ENCODE data around the gene STAT3.
"Not testable (repeated sequence)": the region's sequence is repeated elsewhere in the genome, so short reads cannot be mapped to it uniquely, and the experiment has no call there.

Gene STAT3

GRCh38 chr17:42378959-42379594 is 9.2 kb downstream of the STAT3 start:
- DNase-seq = no peak

- DNase-seq = no peak
These were observed 9.8 kb downstream of the STAT3 start for GRCh38 chr17:42378359-42378958.

DNA sequence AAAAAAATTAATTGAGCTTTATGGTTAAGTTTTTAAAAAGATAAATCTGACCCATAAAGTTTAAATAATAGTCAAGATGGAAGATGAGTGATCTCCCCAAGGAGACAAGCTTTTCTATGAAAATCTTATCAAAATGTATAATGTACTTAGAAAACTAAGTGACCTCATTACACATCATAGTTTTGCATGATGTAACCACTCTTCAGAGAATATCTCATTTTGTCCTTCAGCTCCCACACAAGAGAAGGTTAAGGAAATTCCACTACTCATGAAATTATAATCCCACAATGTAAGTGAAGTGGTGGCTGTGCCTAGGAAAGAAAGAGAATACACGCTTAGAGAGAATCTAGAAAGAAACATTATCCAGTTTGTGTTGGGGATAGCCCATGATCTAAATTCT is 14.3 kb downstream of the STAT3 start:
- no peak for DNase-seq

DNA sequence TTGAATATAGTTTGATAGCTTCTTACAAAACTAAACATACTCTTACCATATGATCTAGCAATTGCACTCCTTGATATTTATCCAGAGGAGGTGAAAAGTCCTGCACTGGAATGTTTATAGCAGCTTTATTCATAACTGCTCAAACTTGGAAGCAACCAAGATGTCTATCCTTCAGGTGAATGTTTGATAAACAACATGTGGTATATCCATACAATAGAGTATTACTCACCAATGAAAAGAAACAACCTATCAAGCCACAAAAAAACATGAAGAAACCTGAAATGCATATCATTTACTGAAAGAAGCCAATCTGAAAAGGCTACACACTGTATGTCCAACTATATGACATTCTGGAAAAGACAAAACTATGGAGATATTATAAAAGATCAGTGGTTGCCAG is 16.1 kb downstream of the STAT3 start:
- DNase-seq = no peak

DNA sequence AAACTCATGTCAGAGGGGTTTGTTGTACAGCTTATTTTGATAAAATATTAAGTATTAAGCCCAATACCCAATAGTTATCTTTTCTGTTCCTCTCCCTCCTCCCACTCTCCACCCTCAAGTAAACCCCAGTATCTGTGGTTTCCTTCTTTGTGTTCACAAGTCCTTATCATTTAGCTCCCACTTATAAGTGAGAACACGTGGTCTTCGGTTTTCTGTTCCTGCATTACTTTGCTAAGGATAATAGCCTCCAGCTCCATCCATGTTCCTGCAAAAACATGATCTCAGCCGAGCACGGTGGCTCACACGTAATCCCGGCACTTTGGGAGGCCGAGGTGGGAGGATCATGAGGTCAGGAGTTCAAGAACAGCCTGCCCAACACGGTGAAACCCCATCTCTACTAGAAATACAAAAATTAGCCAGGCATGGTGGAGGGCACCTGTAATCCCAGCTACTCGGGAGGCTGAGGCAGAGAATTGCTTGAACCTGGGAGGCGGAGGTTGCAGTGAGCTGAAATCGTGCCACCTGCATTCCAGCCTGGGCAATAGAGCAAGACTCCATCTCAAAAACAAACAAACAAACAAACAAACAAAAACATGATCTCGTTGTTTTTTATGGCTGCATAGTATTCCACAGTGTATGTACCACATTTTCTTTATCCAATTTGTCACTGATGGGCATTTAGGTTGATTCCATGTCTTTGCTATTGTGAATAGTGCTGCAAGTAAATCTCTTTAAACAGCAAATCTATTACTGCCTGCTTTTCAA is 19.3 kb downstream of the STAT3 start:
- DNase-seq = not testable (repeated sequence)

DNA sequence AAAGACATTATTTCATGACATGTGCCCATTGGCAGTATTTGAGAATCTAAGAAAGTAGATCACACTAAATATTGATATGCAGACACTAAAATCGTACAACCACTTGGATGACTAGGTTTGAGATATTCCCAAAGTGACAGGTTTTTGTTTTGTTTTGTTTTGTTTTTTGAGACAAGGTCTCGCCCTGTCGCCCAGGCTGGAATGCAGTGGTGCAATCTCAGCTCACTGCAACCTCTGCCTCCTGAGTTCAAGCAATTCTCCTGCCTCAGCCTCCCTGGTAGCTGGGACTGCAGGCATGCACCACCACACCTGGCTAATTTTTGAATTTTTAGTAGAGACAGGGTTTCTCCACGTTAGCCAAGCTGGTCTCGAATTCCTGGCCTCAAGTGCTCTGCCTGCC is 19.9 kb downstream of the STAT3 start:
- not testable (repeated sequence) for DNase-seq

- DNase-seq = not testable (repeated sequence)
These were observed 21.8 kb downstream of the STAT3 start for GRCh38 chr17:42366176-42367023.

DNA sequence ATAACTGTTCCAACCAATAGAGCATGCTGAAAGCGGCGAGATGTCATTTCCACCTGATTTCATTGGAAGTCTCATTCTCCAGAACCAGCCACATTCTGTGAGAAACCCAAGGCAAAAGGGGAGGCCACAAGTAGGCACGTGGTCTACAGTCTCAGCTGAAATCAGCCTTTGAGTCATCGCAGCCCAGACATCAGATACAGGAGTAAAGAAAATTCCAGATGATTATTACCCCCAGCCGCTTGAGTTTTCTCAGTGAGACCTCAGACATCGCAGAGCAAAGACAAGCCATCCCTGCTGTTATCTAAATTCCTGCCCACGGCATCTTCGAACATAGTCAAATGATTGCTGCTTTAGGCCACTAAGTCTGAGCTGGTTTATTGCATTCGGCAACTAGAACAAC is 23.1 kb downstream of the STAT3 start:
- no peak for DNase-seq

DNA sequence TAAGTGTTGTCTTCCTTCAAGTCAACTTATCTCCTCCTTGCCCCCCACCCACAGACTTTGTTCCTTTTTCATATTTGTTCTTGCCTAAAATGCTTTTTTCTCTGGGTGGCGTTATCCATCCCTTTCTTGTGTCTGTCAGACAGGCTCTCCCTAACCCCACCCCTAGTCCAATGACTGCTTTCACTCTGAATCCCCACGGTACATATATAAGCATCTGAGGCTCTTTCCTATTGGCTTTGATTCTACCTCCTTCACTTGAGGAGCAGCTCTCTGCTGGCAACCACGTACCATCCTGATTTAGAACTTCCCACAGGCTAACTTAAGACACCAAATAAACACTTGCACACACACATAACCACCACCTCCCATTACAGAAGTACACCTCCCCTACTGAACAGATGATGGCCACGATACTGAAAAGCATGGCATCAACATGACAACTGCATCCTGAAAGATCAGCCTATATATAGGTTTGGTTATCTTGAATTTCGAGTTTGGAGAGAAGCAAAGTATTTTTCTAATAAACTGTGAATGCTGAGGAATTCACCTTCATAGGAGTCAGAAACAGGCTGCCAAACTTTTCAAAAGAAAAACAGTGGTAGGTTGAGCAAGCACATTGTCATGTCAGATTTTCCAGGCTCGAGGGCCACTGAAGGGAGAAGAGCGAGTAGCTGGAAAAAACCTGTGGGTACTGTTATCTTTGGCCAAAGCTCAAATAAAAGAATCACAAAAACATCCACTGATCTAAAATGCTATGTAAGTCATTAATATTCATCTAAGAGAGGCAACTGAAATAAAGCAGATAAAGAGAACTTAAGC is 24.3 kb downstream of the STAT3 start:
- DNase-seq = no peak

- DNase-seq = no peak
These were observed 25.0 kb downstream of the STAT3 start for GRCh38 chr17:42363231-42363630.

GRCh38 chr17:42362245-42362961 is 25.8 kb downstream of the STAT3 start:
- no peak for DNase-seq

GRCh38 chr17:42361781-42362186 is 26.5 kb downstream of the STAT3 start:
- DNase-seq = no peak

DNA sequence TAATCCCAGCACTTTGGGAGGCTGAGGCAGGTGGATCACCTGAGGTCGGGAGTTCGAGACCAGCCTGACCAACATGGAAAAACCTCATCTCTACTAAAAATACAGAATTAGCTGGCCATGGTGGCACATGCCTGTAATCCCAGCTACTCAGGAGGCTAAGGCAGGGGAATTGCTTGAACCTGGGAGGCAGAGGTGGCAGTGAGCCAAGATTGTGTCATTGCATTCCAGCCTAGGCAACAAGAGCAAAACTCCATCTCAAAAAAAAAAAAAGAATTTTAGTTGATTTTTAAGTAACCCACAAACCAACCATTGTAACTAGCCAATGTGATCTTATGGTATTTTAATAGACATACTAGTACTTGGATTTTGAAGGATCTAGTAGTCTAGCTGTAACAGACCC is 27.9 kb downstream of the STAT3 start:
- not testable (repeated sequence) for DNase-seq

DNA sequence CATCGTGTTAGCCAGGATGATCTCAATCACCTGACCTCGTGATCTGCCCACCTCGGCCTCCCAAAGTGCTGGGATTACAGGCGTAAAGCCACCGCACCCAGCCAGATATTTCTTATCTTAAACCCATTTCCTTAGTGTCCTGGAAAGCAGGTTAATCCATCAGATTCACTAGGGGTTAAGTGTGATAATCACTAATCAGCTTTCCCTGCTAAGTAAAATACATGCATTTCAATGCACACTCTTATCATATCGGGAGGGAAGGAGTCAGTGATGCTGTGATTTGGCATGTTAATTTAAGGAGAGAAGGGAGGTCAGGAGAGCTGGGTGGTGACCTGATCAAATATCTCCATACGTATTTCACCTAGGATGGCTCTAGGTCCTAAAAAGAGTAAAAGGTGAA is 29.1 kb downstream of the STAT3 start:
- DNase-seq = no peak

GRCh38 chr17:42358434-42358833 is 29.8 kb downstream of the STAT3 start:
- DNase-seq = no peak

DNA sequence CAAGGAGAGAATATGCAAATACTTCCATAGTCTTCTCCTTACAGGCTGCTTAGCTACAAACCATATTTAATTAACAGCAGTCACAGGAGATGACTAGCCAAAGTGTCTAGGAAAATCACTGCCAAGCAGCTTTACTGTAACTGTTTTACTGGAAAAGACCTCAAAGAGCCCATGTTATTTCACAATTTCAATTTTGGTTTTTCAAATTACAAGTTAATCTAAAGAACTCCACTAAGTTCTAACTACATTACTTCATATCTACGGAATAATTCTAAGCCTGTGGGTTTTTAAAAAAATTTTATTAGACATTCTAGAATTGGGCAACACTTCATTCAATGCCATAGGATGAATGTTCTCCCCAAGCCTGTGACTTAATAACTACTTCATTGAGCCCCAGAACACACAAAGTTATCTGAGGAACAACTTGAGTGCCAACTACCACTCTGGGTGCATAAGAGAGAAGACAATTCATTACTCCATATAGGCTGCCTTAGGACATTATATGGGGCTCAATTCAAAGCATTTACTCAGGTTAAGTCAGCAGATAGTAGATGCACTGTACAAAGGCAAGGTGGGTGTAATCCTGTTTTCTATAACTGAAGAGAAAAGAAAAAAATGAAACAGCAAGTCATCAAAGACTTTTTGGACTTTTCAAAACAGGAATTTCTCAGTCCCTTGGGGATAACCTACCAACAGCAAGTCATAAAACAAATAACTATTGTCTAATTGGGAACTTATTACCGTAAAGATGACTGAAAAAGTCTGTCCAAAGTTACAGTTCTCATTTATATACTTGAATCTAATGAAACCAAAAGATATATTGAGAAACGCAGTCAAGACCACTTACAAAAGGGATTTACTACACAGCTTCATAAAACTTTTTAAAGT is 33.0 kb downstream of the STAT3 start:
- no peak for DNase-seq

DNA sequence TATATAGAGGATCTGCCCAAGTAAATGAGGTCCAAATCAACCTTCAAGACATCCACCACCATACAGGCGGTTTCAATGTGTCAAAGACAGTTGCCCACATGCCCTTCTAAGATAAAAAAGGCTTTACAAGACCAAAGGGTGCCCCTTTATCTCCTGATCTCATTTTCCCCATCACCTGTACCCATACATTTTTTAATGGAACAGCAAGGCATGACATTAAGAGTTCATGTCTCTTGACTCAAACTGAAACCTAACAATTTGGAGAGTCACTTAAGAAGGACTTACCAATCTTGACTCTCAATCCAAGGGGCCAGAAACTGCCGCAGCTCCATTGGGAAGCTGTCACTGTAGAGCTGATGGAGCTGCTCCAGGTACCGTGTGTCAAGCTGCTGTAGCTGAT is 40.1 kb downstream of the STAT3 start:
- DNase-seq = no peak

DNA sequence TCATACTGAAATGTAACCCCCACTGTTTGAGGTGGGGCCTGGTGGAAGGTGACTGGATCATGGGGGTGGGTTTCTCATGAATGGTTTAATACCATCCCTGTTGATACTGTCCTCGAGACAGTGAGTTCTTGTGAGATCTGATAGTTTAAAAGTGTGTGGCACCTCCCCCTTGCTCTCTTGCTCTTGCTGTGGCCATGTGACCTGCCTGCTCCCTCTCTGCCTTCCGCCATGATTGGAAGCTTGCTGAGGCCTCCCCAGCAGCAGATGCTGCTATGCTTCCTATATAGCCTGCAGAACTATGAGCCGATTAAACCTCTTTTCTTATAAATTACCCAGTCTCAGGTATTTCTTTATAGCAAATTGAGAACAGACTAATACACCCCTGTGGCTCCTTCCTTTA is 40.6 kb downstream of the STAT3 start:
- DNase-seq = no peak

DNA sequence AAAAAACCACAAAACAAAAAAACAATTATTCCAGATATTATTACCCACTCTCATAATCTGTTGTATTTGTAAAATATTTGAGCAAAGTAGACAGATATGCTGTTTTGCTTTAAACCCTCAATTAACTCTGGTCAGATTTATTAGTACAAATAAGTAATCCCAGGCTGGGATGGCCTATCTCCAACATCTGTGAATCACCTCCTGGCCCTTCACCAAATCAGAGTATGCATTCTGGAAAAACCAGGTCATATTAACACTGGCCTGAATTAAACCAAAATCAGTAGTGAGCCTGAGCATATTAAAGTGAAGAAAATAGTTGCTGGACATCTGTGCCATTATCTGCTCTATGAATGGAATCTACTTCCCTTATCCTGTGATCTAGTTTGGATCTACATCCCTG is 41.0 kb downstream of the STAT3 start:
- DNase-seq = no peak

DNA sequence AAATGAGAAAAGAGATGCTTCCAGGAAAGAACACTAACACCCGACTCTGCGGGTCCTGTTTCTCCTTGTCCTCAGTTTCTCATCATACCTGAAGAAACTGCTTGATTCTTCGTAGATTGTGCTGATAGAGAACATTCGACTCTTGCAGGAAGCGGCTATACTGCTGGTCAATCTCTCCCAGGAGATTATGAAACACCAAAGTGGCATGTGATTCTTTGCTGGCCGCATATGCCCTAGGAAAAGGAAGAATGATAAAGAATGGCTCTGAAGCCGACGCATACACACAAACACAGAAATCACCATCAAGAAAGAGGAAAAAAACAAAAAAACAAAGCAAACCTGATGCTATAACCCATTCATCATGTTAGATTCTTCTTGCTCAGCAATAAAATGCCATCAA is 41.8 kb downstream of the STAT3 start:
- no peak for DNase-seq
